ENCODE results near the gene VPS51.

DNA sequence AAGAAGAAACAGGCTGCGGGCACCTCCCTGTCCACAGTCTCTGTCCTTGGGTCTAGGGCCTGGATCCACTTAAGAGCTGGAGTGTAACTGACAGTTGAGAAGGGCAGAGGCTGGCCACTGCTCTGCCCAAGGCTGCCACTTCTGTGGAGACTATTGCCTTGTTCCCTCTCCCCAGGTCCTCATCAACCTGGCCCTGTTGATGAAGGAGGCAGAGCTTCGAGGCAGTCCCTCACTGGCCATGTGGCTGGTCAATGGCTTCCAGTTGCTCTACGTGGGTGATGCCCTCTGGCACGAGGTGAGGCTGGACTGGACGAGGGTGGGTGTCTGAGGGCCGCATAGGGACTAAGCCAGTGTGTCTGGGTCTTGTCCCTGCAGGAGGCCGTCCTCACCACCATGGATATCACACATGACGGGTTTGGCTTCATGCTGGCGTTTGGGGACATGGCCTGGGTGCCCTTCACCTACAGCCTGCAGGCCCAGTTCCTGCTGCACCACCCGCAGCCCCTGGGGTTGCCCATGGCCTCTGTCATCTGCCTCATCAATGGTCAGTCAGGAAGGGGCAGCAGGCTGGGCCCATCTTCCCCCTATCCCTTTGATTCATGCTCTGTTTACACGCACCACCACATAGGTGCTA is 18.6 kb downstream of the VPS51 start:
- TF ChIP-seq, protein P1, sequence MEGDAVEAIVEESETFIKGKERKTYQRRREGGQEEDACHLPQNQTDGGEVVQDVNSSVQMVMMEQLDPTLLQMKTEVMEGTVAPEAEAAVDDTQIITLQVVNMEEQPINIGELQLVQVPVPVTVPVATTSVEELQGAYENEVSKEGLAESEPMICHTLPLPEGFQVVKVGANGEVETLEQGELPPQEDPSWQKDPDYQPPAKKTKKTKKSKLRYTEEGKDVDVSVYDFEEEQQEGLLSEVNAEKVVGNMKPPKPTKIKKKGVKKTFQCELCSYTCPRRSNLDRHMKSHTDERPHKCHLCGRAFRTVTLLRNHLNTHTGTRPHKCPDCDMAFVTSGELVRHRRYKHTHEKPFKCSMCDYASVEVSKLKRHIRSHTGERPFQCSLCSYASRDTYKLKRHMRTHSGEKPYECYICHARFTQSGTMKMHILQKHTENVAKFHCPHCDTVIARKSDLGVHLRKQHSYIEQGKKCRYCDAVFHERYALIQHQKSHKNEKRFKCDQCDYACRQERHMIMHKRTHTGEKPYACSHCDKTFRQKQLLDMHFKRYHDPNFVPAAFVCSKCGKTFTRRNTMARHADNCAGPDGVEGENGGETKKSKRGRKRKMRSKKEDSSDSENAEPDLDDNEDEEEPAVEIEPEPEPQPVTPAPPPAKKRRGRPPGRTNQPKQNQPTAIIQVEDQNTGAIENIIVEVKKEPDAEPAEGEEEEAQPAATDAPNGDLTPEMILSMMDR (IDR thresholded peaks at IDR 0.05; ENCODE audit: low read length), result no peak
- no peak for TF ChIP-seq EZH2 (IDR thresholded peaks at IDR 0.05; ENCODE audit: borderline replicate concordance, low read length)
